SK-N-SH (cell line): ENCODE results near the gene SLC12A6. TPM values are rescaled to one million over a fixed set of nuclear protein-coding genes. Genes with fewer than 3 reads are reported as not detected.

ENCODE experiments used
- CTCF ChIA-PET: fragments of 300-600, 350-600 bp; formaldehyde crosslinking; extraction: SDS; loops from one replicate; lab custom pipeline; 2021; lab: Yijun Ruan, JAX
- POLR2A ChIA-PET: fragments of 350-600 bp; sonication (Branson Sonifier 250); formaldehyde crosslinking; extraction: SDS; loops from one replicate; lab custom pipeline; 2020; ENCODE audit warnings: antibody characterized with exemption, inconsistent platforms; lab: Yijun Ruan, JAX
- DNase-seq: peaks from one replicate; pipeline ENCODE4 v3.0.0; 2012
- H2AFZ ChIP-seq: fragments of 200-600 bp; sonication (generic); 2 replicates; pipeline ENCODE4 v1.8.1; 2016; ENCODE audit warnings: antibody characterized with exemption, mild to moderate bottlenecking, low read depth
- H3F3A ChIP-seq: fragments of 200-600 bp; sonication (generic); replicated peaks from 2 replicates; pipeline ENCODE3; 2016; ENCODE audit warnings: antibody characterized with exemption, mild to moderate bottlenecking; ENCODE audit not compliant: insufficient read depth
- H3K27ac ChIP-seq, 2 experiments: fragments of 200-500 bp in 1 of 2; fragments of 200-600 bp in 1 of 2; sonication (Bioruptor generic) in 1 of 2; sonication (generic), shearing (Covaris generic) in 1 of 2; 2 replicates each; pipeline versions ENCODE4 v1.5.1 to v1.6.1; 2014 to 2016; ENCODE audit warnings: low read depth in 2 of 2, inconsistent platforms in 1 of 2, low read length in 1 of 2, mild to moderate bottlenecking in 1 of 2, mixed read lengths in 1 of 2
- H3K27me3 ChIP-seq: fragments of 200-600 bp; sonication (generic), shearing (Covaris generic); 2 replicates; pipeline ENCODE4 v1.6.1; 2016; ENCODE audit warnings: mixed run types; ENCODE audit not compliant: insufficient read depth
- H3K36me3 ChIP-seq, 2 experiments: fragments of 200-500 bp in 1 of 2; fragments of 200-600 bp in 1 of 2; sonication (Bioruptor generic) in 1 of 2; sonication (generic) in 1 of 2; replicated peaks in 1 of 2; 2 replicates each; pipeline versions ENCODE3 to v1.5.1; 2014 to 2016; ENCODE audit warnings: low read length in 1 of 2, mild to moderate bottlenecking in 1 of 2; ENCODE audit not compliant: insufficient read depth in 2 of 2, control insufficient read depth in 1 of 2
- H3K4me1 ChIP-seq, 2 experiments: fragments of 200-500 bp in 1 of 2; fragments of 200-600 bp in 1 of 2; sonication (Bioruptor generic) in 1 of 2; sonication (generic), shearing (Covaris generic) in 1 of 2; 2 replicates each; pipeline versions ENCODE4 v1.5.1 to v1.6.1; 2014 to 2016; ENCODE audit warnings: low read depth in 1 of 2, low read length in 1 of 2, mixed run types in 1 of 2; ENCODE audit not compliant: insufficient read depth in 2 of 2, control insufficient read depth in 1 of 2
- H3K4me2 ChIP-seq: fragments of 200-600 bp; sonication (generic), shearing (Covaris generic); 2 replicates; pipeline ENCODE4 v1.6.1; 2017; ENCODE audit warnings: mixed run types
- H3K4me3 ChIP-seq, 2 experiments: fragments of 200-500 bp in 1 of 2; fragments of 200-600 bp in 1 of 2; sonication (Bioruptor generic) in 1 of 2; sonication (generic), shearing (Covaris generic) in 1 of 2; 2 replicates each; pipeline versions ENCODE4 v1.5.1 to v1.8.1; 2014 to 2016; ENCODE audit warnings: low read depth in 2 of 2, inconsistent platforms in 1 of 2, low read length in 1 of 2, mild to moderate bottlenecking in 1 of 2, mixed read lengths in 1 of 2, moderate library complexity in 1 of 2
- H3K79me2 ChIP-seq: fragments of 200-600 bp; sonication (generic); 2 replicates; pipeline ENCODE4 v1.8.1; 2017; ENCODE audit warnings: mild to moderate bottlenecking; ENCODE audit not compliant: insufficient read depth
- H3K9ac ChIP-seq: fragments of 200-600 bp; sonication (generic); 2 replicates; pipeline ENCODE4 v1.6.1; 2017; ENCODE audit warnings: mixed run types
- H3K9me2 ChIP-seq: fragments of 200-600 bp; sonication (generic); 2 replicates; pipeline ENCODE4 v1.6.1; 2017; ENCODE audit warnings: mixed run types
- H3K9me3 ChIP-seq: fragments of 200-600 bp; sonication (generic); 2 replicates; pipeline ENCODE4 v1.6.1; 2017; ENCODE audit warnings: mixed run types, mild to moderate bottlenecking, moderate library complexity
- H4K20me1 ChIP-seq: fragments of 200-600 bp; sonication (generic); 2 replicates; pipeline ENCODE4 v1.6.1; 2017; ENCODE audit warnings: mild to moderate bottlenecking, mixed run types; ENCODE audit not compliant: insufficient read depth
- EZH2phosphoT487 ChIP-seq: fragments of 200-600 bp; sonication (generic); IDR thresholded peaks from 2 replicates; pipeline ENCODE4 v1.6.1; 2017; ENCODE audit warnings: low read depth, mixed run types, mild to moderate bottlenecking, antibody characterized with exemption, moderate library complexity, borderline replicate concordance
- FOSL2 ChIP-seq: IDR thresholded peaks from 2 replicates; pipeline ENCODE4 v1.4.0; 2012; ENCODE audit warnings: low read depth, mild to moderate bottlenecking, moderate library complexity, borderline replicate concordance
- JUND ChIP-seq: IDR thresholded peaks from 2 replicates; pipeline ENCODE4 v1.4.0; 2012
- MXI1 ChIP-seq: IDR thresholded peaks from 2 replicates; pipeline ENCODE4 v1.6.1; 2012; ENCODE audit warnings: mild to moderate bottlenecking, low read depth, low read length, improper control_type of control experiment
- PBX3 ChIP-seq: IDR thresholded peaks from 2 replicates; pipeline ENCODE4; 2012
- RAD21 ChIP-seq: IDR thresholded peaks from 2 replicates; pipeline ENCODE4 v1.6.1; 2012; ENCODE audit warnings: mild to moderate bottlenecking, low read length
- RFX5 ChIP-seq: IDR thresholded peaks from 2 replicates; pipeline ENCODE4 v1.6.1; 2012; ENCODE audit warnings: mild to moderate bottlenecking, improper control_type of control experiment, low read length
- TAF1 ChIP-seq: IDR thresholded peaks from 2 replicates; pipeline ENCODE4 v1.6.1; 2012; ENCODE audit warnings: low read depth, mild to moderate bottlenecking, low read length, moderate library complexity, borderline replicate concordance
- TCF12 ChIP-seq: IDR thresholded peaks from 2 replicates; pipeline ENCODE4 v1.4.0; 2012
- WGBS: methylation state at CpG from one replicate; pipeline ENCODE4 v1.1.6; 2017; ENCODE audit warnings: low lambda C conversion rate; 5-methylcytosine and 5-hydroxymethylcytosine counted together
- polyA plus RNA-seq, 3 experiments: library from polyadenylated mRNA; depleted of rRNA; stranded (reverse); fragments of >200 nt; gene quantifications; 2 replicates each; pipeline ENCODE4 v1.2.3, GENCODE V29; 2012

SLC12A6 gene
- polyA plus RNA-seq, 1 of the 3 experiments (the other 2 are of a cell fraction): 7.7 TPM

- Histone ChIP-seq H3K4me1 (peaks cover 7 to 13% of the 10 kb centered on the region in 2 experiments; a peak in 3 of 4 replicates), H3K36me3 (peaks cover 13 to 26% of the 10 kb centered on the region in 2 experiments), H3K27ac (peak overlapping the region; percentile 64 to 92), H3K9me2 (no peaks in the 10 kb centered on the region), H3K79me2 (peaks cover 38% of the 10 kb centered on the region), H3K9me3 (no peaks in the 10 kb centered on the region), H3K4me2 (peak overlapping the region; percentile 88), H3K9ac (peak overlapping the region; percentile 93), H4K20me1 (no peaks in the 10 kb centered on the region), H3F3A (peaks cover 12% of the 10 kb centered on the region), H3K4me3 (peak overlapping the region; percentile 83 to 96), H2AFZ (peak overlapping the region; percentile 99), H3K27me3 (no peaks in the 10 kb centered on the region)
- peak; percentile 31 for DNase-seq
- TF ChIP-seq MXI1 (0 out of 2 replicates have a peak, but pooled peaks have one; percentile 12), RFX5 (no peak), TAF1 (0 out of 2 replicates have a peak, but pooled peaks have one; percentile 11)
- ChIA-PET POLR2A (interaction anchor here (0.6 to 1.5 kb wide), 4 partner anchors 14 to 1193 kb away, joined by 3 to 5 read pairs (median 3); partner anchors contain the start of genes AVEN and KATNBL1), CTCF (interaction anchor here (0.6 to 2.4 kb wide), 4 partner anchors 14 to 114 kb away, joined by 3 to 9 read pairs (median 4); partner anchors contain the start of gene KATNBL1)
- 22% methylated on average over 23 of the region's 24 CpGs for WGBS
Observed at GRCh38 chr15:34223904-34224596, 113.5 kb downstream of the SLC12A6 start.

- CTCF ChIA-PET: interaction anchor here (1.3 to 2.7 kb wide), 3 partner anchors 107 to 156 kb away, joined by 3 to 6 read pairs (median 3); partner anchors contain the start of gene LPCAT4
- 69% methylated on average over 7 of the region's 7 CpGs for WGBS
- no peak overlapping the region for H2AFZ ChIP-seq
- no peak overlapping the region for H3K9ac ChIP-seq
- POLR2A ChIA-PET: interaction anchor here (1.0 kb wide), 1 partner anchor 116 kb away, joined by 4 read pairs; the partner anchor contains the start of genes EMC7 and PGBD4
- H3K9me2 ChIP-seq: no peaks in the 10 kb centered on the region
- peak overlapping the region; percentile 2; the same call in 1 of the 2 replicates for H3K4me2 ChIP-seq
- no peak overlapping the region for H3K4me3 ChIP-seq
- peaks cover 13% of the 10 kb centered on the region for H3F3A ChIP-seq
- H3K79me2 ChIP-seq: no peaks in the 10 kb centered on the region
- H3K9me3 ChIP-seq: no peaks in the 10 kb centered on the region
- peak overlapping the region in 1 of 2 experiments; percentile 73; a peak in 2 of 4 replicates for H3K27ac ChIP-seq
- H3K4me1 ChIP-seq: no peaks in the 10 kb centered on the region
- no peak for DNase-seq
- no peaks in the 10 kb centered on the region for H3K27me3 ChIP-seq
- TF ChIP-seq PBX3 (peak; percentile 92), JUND (peak; percentile 85), FOSL2 (peak; percentile 77), RAD21 (no peak), EZH2phosphoT487 (no peak), TCF12 (peak; percentile 33; the same call in 1 of the 2 replicates)
- no peaks in the 10 kb centered on the region for H4K20me1 ChIP-seq
- no peaks in the 10 kb centered on the region for H3K36me3 ChIP-seq
Observed at GRCh38 chr15:34217587-34218225, 119.9 kb downstream of the SLC12A6 start.
